Measurements from ENCODE around the gene VAV1. TPM values are rescaled to one million over a fixed set of nuclear protein-coding genes. Genes with fewer than 3 reads are reported as not detected.

Gene VAV1
- total and polyA plus RNA-seq, 2 of the 8 experiments (the other 6 are each of a cell fraction or from before 2014, with no cell fraction given), result 0.21 to 0.22 TPM

DNA sequence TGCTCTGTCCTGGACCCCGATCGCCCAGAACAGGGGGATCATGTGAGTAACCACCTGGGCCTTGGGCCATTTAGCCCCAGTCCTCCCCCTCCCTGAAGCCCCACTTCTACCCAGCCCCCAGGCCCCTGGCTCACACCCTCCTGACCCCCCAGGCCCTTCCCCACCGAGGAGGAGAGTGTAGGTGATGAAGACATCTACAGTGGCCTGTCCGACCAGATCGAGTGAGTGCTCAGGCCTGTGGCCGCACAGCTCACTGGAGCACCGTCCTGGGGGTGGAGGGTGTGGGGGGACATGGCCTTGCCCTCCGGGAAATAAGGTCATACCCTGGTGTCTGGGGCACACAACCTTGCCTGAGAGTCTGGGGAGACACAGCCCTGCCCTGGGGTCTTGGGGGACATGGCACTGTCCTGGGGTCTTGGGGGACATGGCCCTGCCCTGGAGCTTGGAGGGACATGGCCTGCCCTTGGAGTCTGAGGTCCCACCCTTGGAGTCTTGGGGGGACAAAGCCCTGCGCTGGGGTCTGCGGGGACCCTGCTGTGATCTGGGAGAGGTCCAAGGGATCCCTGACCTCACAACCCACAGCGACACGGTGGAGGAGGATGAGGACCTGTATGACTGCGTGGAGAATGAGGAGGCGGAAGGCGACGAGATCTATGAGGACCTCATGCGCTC is 49.3 kb downstream of the VAV1 start (continued):
- TF ChIP-seq SAP30 (IDR thresholded peaks at IDR 0.05; ENCODE audit: insufficient read depth, insufficient replicate concordance, low read length), result no peak
- TF ChIP-seq NRF1 (IDR thresholded peaks at IDR 0.05; ENCODE audit: low read depth, low read length), result no peak
- TF ChIP-seq SP4 (IDR thresholded peaks at IDR 0.05; ENCODE audit: low read length), result no peak
- no peak for TF ChIP-seq BACH1 (IDR thresholded peaks at IDR 0.05; ENCODE audit: low read length)
- no peak for TF ChIP-seq CREB1 (IDR thresholded peaks at IDR 0.05)
- no peak for TF ChIP-seq EGR1 (IDR thresholded peaks at IDR 0.05; ENCODE audit: borderline replicate concordance, low read depth, low read length)
- no peak for TF ChIP-seq SP2 (IDR thresholded peaks at IDR 0.05; ENCODE audit: low read length)

Data from H1 (cell line).